RPMI8226 (cell line): ENCODE measurements around the gene SPATA18.

ENCODE experiments used
- DNase-seq: peaks from one replicate; pipeline ENCODE4 v3.0.0-alpha.2; 2015

Gene SPATA18, protein sequence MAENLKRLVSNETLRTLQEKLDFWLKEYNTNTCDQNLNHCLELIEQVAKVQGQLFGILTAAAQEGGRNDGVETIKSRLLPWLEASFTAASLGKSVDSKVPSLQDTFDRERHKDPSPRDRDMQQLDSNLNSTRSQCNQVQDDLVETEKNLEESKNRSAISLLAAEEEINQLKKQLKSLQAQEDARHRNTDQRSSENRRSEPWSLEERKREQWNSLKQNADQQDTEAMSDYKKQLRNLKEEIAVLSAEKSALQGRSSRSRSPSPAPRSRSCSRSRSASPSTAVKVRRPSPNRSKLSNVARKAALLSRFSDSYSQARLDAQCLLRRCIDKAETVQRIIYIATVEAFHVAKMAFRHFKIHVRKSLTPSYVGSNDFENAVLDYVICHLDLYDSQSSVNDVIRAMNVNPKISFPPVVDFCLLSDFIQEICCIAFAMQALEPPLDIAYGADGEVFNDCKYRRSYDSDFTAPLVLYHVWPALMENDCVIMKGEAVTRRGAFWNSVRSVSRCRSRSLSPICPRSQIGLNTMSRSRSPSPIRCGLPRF

DNA sequence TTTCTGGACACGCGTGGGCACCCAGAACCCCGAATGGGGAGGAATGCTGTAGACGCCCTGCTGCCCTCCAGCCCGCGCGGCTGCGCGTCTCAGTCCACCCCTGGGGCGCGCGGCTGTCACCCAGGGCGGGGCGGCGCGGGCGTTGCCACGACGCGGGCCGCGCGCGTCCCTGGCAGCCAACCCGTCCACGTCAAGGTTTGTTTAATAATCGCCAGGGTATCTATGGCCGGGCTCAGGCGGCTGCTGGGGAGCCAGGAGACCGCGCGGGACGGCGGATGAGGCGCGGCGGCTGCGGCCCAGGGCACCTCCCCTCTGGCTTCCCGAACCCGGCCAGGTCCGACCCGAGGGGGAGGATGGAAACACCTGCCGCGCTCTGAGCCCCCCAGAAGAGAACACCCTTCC is at the start of gene SPATA18:
Gene SPATA18, plus strand, starts transcription at position 92 of the 402 bp plus-strand sequence. CDS start 401 bp downstream, outside the sequence.
- no peak for DNase-seq

DNA sequence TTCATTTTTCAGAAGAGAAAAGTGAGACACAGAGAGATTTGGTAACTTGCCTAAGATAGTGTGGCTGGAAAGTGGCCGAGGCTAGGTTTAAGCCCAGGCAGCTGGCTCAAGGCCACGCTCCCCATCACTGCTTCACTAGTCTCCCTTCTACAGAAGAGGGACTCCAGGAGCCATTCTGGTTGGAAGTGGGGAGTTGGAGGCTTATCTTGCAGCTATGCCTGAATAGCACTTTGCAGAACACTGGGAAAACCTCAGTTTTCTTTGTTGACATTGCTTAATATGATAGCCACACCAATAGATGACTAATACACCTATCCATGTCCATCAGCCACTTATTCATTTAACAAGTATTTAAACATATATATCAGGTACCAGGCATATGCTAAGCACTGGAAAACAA is 49.5 kb upstream of the SPATA18 start:
- DNase-seq, result no peak

DNA sequence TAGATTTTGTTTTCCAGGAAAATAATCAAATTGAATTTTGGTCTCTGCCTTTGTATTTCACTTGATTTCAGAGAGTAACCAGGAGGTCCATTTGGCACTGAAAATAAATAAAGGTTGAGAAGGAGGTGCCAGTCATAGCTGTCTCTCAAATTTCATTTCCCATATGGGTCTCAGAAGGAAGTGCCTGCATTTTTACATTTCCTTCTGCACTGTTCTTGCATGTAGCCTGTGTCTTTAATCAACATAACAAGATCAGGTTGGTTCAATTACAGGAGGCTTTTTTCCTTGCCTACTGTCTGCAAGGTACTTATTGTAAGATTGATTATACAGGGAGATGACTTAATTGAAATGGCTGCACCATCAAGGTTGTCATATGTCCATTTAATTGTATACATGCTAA is 46.7 kb upstream of the SPATA18 start:
- DNase-seq, result no peak

DNA sequence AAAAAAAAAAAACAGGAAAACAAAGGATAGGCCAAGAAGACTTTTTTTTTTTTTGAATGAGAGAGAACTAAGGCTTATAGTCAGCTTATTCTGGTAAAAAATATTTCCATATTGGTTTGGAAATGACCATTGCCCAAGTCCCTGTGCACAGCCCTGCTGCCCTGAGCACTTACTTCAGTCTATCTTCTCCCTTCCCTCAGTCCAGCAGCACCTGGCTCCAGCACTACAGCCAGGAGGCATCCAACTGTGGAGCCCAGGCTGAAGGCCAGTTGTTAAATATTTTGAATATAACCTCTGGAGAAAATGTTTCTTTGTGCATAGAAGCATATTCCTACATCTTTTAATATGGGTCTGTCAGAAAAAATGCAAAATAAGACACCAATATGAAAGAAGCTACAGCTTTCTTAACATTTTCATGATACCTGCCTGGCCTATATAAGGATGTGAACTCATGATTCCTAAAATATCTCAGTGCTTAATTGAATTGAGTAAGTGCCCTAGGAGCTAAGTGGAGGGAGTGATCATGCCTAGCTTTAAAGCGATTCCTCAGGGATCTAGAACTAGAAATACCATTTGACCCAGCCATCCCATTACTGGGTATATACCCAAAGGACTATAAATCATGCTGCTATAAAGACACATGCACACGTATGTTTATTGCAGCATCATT is 45.4 kb upstream of the SPATA18 start:
- no peak for DNase-seq

DNA sequence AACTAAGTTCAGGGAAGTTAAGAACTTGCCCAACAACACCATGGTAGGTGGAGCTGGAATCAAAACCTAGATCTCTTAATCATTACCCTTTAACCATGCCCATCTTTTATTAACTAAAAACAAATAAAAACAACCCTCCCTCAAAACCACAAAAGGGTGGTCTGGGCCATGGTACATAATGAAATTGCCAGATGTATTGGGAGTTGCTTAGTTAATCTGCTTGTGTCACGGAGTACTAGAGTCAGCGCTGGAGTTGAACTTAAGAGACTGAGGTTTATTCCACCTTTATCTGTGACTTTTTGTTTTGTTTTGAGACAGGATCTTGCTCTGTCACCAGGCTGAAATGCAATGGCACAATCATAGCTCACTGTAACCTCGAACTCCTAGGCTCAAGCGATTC is 44.2 kb upstream of the SPATA18 start:
- no peak for DNase-seq

DNA sequence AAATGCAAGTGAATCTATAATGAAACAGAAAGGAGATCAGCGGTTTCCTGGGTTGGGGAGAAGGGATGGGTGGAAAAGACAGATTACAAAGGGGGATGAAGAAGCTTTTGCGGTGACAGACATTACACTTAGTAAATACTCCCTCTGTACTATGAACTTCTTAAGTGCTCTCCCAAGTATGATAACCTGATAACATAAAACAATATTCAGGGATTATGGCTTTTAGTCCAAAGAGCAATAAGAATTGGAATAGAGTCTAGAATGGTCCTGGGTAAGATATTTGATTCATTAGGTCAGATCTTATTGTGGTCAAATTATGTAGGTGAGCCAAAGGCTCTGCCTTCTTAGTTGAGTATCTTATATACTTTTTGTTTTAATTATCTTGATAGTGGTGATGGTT is 40.1 kb upstream of the SPATA18 start:
- no peak for DNase-seq

DNA sequence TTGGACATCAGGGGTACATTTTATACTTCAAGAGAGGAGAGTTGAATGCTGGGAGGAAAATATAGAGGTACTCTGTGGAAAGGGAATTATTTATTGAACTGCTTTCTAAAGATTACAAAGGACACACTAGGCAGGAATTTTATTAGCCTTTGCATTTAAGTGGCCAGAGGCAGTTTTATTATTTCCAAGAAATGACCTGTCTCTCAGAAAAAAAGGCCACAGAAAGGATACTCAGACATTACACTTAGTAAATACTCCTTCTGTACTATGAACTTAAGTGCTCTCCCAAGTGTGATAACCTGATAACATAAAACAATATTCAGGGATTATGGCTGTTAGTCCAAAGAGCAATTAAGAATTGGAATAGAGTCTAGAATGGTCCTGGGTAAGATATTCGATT is 38.5 kb upstream of the SPATA18 start:
- DNase-seq, result no peak

DNA sequence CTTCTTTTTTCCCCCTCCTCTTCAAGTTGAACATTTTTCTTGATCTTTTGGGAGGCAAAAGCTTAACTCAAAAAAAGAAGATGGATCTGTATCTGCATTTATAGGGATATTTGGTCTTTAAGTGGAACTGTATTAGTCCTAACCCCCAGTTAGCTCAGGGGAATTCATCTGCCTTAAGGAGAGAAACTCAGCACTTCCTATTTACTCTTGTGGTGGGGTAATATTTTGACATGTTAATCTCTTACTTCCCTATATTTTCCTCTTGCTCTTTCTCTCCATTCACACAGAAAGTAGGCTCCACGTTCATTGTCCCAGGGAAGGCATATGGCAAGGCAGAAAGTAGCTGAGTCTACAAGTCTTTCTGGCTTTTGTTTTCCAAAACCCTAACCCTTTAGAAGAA is 36.2 kb upstream of the SPATA18 start:
- no peak for DNase-seq

DNA sequence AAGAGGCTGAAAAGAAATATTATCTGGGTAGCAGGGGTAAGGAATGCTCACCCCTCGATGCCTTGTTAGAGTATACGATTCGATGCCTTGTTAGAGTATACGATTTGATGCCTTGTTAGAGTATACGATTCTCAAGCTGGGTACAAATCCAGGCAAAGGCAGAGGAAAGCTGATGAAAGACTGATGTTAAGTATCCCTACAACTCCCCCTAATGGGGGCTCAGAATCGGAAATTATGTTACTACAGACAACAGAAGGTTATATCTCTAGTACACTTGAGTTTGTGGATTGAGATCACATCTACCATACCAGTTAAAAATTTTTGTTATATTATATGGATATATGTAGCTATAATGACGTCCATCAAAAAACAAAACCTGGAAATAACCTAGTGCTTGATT is 35.7 kb upstream of the SPATA18 start:
- DNase-seq, result no peak

DNA sequence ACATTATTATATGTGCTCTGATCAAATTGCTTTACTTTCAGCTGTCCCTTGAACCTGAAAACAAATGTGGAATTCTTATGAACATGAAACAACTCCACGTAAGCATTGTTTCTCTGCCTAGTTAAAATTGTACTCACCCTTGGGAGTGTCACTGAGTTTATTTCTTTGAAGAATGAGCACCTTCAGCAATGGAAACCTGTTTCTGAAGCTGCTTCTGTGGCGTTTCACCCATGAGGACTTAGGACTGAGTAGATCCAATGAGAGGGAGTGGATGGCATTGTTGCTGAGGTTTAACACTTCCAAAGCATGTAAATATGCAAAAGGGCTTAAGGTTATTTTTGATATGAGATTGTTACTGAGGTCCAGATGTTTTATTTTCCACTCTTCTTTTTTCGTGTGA is 34.1 kb upstream of the SPATA18 start:
- DNase-seq, result no peak

DNA sequence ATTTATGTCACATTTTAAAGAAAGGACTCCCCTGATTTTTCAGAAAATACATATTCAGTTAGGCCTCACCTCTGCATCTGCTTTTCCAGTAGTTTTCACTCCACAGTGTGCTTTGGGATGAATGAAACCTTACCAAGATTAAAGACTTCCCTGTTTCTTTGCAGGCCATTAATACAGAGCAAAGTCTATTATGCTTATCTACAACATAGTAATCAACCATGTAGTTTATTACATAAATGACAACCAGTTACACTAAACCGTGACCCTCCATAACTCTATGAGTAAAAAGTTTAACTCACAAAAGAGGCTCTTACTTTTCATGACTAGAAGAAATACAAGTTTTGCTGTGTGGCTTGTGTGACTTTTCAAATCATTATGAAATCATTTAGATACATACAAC is 33.3 kb upstream of the SPATA18 start:
- DNase-seq, result no peak

DNA sequence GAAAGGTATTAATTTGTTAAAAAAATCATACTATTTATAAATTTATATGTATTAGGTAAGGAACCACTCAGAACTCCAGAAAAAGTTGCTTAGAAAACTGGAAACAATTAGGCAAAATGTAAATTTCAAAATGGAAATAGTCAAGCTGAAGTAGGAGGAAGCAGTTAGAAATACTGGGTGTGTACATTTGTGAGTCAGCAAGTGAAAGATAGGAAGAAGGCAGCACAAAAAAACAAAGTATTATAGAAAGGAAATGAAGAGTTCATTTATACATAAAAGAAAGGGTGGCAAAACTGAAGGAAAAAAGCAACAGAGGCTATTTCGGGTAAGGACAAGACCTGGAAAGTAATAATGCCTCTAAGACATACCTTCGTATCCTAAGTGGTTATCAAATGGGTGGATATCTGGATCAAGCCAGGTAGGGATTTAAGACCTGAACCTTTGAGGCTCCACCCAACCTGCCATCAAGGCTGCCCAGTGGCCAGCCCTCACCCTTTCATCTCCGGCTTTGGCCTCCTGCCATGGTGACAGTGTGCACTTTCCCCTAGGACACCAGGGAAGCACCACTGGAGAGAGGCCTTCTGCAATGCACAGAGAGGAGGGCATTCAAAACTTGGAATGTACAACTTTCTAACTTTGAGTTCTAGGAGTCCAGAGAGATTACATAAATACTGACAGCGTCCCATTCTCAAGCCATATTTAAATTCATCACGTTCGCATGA is 31.0 kb upstream of the SPATA18 start, which contains the start of gene LRRC66:
Gene LRRC66, minus strand, starts transcription at position 428 of the 722 bp plus-strand sequence. CDS start 2,750 bp downstream, outside the sequence.
- no peak for DNase-seq

DNA sequence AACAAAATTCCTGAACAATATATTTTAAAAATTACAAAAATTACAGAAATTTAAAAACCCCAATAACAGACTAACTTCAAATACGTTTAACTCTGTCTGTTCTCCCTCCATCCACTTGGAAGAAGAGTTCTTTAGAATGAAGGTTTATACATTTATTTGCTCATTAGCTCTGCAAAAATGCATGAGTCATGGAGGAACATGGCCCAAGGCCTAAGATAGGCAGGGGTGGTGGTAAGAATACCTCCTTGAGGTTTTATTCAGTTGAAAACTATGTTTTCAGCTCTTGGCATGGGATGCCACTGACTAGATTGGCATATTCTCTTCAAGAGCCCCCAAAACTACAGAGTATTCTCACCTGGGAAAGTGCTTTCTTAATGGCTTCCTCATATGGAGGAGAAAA is 22.1 kb upstream of the SPATA18 start:
- no peak for DNase-seq

DNA sequence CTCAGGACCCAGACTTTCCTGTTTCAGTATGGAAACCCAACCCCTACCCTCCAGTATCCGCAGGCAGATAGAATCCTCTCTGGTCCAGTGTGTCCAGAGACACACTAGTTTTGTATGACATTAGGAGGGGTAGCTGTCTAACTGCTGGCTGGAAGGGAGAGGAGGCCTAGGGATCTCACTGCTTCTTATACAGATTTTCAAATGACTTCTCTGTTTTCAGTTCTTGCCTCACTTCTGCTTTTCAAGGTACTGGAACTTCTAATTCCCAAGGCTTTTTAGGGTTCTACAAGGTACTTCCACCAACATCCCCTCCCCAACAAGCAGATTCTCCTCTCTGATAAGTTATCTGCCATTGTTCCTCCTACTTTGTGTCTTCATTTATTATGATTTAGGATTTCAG is 19.1 kb upstream of the SPATA18 start:
- DNase-seq, result no peak

DNA sequence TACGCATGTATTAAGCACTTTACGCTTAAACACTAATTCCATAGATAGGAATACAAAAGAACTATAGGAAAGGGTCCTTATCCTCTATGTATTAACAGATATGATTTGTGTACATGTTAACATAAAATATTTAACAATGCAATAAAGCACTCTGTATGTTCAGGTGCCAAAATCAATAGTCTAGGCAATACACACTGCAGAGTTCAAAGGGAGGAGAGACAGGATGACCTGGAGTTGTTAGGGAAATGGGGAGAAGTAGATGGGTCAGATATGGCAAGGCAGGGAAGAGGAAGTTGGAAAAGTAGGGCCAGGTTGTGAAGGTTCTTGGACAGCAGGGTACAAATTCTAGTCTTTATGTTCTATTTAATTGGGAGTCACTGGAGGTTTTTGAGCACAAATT is 15.9 kb upstream of the SPATA18 start:
- DNase-seq, result no peak

DNA sequence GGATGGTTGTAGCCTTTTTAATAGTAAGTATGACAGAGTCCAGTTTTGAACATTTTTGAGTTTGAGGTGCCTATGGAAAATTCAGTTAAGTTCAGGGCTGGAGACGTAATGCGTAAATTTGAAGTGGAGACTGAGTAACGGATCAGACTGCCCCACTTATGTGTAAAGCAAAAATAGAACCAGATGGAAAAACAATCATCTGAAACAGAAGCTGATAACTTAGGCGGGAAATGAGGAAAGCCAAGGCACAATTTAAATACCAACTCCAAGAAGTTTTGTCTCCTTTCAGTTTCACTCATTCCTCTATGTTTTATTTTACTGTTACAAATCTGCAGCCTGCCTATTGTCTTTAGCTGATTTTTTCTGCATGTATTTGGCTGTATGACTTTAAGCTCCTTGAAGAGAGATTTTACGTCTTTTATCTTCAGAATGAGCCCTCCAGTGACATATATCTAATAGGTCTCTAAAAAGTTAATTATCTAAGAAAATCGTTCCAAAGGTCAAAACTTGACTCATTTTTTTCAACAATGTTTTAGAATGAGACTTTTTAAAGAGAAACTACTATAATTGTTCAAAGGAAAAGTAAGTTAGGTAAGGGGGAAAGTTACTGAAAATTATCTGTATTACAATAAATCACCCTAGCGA is 14.1 kb upstream of the SPATA18 start:
- DNase-seq, result no peak

DNA sequence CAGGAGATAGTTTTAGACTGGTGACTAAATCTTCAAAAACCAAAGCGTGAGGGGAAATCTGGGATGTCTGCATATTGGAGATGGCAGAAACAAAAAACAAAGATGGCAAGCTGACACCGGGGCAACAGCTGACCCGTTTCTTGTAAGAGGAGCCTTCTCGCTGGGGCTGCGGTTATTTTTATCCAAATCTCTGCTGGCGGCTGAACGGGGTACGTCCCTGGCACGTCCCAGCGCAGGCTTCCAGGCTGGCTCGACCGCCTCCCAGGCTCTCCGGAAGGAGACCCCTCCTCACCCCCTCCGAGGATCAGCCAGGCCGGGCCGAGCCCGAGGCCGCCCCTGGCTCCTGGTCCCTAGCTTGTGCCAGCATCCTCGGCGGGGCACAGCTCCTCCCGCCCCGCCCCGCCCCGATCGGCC is 13.4 kb upstream of the SPATA18 start:
- DNase-seq, result no peak

DNA sequence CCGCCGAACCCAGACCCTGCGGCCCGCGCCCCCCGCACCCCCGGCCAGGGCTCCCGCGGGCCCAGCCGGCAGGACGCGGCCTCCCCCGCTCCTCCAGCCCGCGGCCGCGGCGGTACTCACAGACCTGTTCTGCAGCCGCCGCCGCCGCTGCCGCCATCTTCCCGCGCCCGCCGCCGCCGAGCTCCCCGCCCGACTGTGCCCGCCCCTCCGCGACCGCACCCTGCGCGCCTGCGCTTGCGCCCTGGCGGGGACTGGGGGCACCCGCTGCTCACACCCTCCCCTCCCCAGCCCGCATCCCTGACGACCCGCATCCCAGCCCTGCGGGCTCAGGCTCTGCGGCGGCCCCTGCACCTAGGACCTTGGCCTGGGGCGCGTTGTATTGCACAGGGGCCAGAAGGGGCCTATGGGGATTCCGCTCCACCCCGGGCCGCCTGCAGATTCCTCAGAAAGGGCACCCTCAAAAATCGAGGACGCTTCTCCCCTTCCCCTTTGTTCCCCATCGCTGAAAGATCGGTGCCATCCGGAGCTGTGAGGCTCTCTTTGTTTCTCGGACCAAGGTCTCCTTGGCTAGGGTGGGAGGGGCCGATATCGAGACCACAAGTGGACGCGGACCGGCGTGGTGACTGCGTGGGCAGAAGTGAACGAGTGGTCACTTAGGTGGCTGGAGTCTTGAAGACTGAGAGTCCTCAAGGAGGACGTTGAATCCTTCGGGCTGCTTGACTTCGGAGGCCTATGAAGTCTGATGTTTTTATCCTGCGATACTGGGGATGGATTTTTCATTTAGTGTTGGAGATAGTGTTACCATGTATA is 12.8 kb upstream of the SPATA18 start, which contains the start of gene SGCB:
Gene SGCB, minus strand, starts transcription at position 197 of the 810 bp plus-strand sequence. Its CDS starts 40 bp downstream, at position 157.
- peak; percentile 5 for DNase-seq

DNA sequence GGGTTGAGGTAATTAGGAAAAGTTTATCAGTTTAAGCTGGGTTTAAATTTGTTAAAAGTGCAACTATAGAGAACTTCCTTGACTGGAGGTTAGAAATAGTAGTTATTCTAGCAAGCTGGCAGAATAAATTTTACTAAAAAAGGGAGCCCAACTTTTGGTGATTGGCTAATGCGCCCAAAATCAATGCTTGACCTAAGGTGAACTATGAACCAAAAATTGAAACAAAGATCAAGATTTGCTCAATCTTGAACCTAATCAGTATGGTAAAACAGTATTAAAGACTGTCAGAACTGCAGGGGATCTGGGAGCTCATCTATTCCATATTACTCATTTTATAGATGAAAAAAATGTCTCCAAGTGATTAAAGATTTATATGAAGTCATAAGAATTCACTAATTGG is 6.1 kb upstream of the SPATA18 start:
- DNase-seq, result no peak

DNA sequence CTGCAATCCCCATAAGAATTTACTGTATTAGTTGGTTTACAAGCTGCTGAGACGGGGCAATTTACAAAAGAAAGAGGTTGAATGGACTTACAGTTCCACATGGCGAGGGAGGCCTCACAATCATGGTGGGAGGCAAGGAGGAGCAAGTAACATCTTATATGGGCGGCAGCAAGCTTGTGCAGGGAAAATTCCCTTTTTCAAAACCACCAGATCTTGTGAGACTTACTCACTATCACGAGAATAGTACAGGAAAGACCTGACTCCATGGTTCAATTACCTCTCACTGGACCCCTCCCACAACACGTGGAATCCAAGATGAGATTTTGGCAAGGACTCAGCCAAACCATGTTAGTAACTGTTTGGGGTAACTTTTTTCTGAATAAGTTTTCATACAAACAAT is 1.8 kb upstream of the SPATA18 start:
- no peak for DNase-seq

DNA sequence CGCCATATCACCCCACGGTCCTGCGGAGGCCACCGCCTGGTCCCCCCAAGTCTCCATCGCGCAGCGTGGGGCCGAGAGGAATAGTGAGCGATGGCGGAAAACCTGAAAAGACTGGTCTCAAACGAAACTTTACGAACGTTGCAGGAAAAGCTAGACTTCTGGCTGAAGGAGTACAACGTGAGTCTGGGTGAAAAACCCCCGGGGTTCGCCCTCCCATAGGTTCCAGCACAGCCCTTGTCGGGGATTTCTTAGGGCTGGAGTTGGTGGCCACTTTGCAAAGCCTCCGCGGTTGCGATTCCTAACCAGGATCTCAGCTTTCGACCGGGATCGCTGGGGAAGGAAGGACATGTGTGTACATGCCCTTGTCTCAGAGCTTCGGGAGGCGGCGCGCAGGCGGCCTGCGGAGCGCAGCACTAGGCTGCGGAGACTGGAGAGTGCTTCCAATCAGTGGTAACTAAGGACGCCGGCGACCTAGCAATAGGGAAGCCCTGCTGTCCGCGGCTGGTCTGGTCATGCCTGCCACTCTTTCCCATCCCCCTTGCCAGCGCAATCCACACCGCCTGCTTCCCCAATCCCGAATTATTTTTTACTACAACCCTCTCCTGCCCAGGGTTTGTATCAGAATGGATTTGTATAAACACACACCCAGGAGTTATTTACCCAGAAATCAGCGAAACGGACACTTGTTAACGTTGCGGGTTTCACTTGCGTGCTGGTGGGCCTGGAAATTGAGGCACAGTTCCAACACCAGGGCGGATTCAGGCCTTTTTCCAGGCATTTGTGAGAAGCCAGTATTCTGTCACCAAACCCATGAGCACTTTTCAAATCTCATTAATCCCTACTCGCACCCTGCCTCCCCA is 741 bp downstream of the SPATA18 start:
- DNase-seq, result no peak
